Epithelial cell of esophagus (primary cell): Measurements from ENCODE around the gene CCT7.

Source experiments
- DNase-seq: peaks from one replicate; pipeline ENCODE4 v3.0.0; 2010; ENCODE audit warnings: low read depth
- H3K4me3 ChIP-seq: 2 replicates; pipeline ENCODE4 v1.5.1; 2011; ENCODE audit warnings: mild to moderate bottlenecking, low read length, control low read depth
- CTCF ChIP-seq: IDR thresholded peaks from 2 replicates; pipeline ENCODE4 v1.5.1; 2011; ENCODE audit warnings: low read depth, mild to moderate bottlenecking, low read length, control low read depth, inconsistent platforms; ENCODE audit not compliant: insufficient read depth; ENCODE audit errors: missing control alignments

Gene CCT7

GRCh38 chr2:73294239-73294638 is 60.1 kb downstream of the CCT7 start:
- no peak for TF ChIP-seq CTCF
- H3K4me3 ChIP-seq, result no peak overlapping the region
- DNase-seq, result no peak

DNA sequence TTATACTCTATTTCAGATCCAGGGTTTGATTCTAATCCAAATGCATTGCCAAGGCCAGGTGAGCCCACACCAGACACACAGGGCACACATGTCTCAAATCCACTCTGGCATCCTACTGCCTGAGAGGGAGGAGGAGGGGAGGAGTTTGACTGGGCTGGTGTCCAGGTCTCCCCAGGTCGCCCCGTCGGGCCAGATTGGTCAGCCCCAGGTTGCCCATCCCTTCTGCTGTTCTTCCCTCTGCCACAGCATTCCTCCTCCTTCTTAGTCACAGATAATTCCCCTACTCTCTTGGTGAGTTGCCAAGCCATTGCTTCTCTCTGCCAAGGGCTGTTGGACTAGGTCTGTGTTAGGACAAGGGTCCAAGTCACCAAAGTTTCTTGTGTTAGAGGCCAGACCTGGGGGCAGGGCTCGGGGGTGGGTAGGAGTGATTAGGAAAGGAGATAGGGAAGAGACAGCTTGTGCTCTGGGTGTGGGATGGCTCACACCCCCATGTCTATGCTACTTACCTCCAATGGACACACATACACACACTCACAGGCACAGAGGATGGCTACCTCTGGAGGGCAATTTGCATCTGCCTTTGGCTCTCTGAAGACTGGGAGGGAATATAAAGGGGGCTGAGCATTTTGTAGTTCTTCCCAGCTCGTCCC is 61.8 kb downstream of the CCT7 start:
- no peak for TF ChIP-seq CTCF
- no peak overlapping the region for H3K4me3 ChIP-seq
- peak; percentile 57 for DNase-seq

DNA sequence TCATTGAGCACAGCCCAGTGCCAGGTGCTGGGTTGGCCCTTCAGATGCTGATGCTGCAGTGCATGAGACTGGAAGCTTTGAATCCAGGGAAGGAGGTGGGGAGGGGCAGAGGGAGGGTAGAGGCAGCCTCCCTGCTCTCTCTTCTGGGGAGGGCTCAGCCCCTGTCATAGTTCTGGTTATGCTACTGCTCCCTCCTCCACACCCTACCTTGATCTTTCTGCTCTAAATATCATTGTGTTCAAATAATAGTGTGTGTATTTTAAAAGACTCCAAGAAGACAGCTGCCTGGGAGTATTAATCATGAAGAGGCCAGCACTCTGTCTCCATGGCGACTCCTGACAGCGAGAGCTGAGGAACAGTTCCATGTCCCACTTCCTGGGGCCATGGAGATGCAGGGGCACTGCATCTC is 63.0 kb downstream of the CCT7 start:
- TF ChIP-seq CTCF, result no peak
- no peak overlapping the region for H3K4me3 ChIP-seq
- no peak for DNase-seq

DNA sequence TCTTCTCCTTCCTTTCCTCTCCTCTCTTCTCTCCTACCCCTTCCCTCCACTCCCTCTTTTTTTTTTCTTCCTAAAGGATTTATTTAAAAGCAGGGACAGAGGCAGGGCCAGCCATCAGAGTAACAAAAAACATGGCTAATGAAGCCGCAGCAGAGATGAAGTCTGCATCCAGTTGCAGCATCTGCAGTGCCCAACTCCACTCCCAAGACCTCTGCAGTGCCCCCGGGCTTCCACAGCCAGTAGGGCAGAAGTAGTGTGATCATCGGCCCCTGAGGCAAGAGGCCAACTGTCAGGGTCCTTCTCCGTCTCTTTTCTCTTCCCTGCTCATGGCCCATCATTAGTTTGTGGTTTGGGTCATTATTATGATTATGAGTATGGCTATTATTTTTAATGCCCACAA is 63.5 kb downstream of the CCT7 start:
- DNase-seq, result no peak
- TF ChIP-seq CTCF, result no peak
- no peak overlapping the region for H3K4me3 ChIP-seq

GRCh38 chr2:73300926-73301325 is 66.8 kb downstream of the CCT7 start:
- no peak for DNase-seq
- no peak overlapping the region for H3K4me3 ChIP-seq
- no peak for TF ChIP-seq CTCF

DNA sequence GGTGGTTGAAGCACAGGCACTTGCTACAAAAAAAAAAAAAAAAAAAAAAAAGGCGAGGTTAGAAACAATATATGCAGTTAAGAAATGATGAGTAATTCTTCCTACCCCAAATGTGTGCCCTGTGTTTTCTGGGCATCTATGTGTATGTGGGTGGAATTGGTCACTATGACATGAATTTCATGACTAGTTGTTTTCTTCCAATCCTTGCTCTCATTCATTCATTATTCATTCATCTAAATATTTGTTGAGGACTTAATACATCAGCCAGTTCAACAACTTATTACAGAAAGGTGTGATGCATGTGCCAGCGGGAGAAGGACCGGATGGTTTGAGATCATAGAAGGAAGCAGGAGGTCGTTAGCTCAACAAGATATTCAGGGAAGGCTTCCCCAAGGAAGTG is 67.5 kb downstream of the CCT7 start:
- peak; percentile 50 for DNase-seq
- no peak overlapping the region for H3K4me3 ChIP-seq
- TF ChIP-seq CTCF, result no peak
